Panc1 (cell line): ENCODE results near the gene BPTF. TPM values are rescaled to one million over a fixed set of nuclear protein-coding genes. Genes with fewer than 3 reads are reported as not detected.
"Not testable (repeated sequence)": the region's sequence is repeated elsewhere in the genome, so short reads cannot be mapped to it uniquely, and the experiment has no call there.

Experiments
- ATAC-seq: fragments of 200-7000 bp; cut with Tn5 transposase; 2 replicates; pipeline ENCODE4 v1.9.1; 2020; ENCODE audit warnings: mild to moderate bottlenecking, moderate library complexity
- BruUV-seq: library from RNA; stranded (reverse); fragments of 400-500 nt; replicated peaks from 2 replicates; lab custom pipeline; 2021; lab: Mats Ljungman, UMichigan
- CTCF ChIA-PET: fragments of 300-600 bp; sonication (Branson Sonifier 250); formaldehyde crosslinking; loops from one replicate; lab custom pipeline; 2022; ENCODE audit warnings: antibody characterized with exemption; lab: Charles Lee
- POLR2A ChIA-PET: fragments of 300-600 bp; sonication (Branson Sonifier 250); formaldehyde crosslinking; loops from one replicate; lab custom pipeline; 2022; ENCODE audit warnings: antibody characterized with exemption; lab: Charles Lee
- DNase-seq: peaks from one replicate; pipeline ENCODE4 v3.0.0-alpha.2; 2010; ENCODE audit warnings: low read depth, low spot score
- H3K27ac ChIP-seq: 2 replicates; pipeline ENCODE4 v1.5.1; 2011; ENCODE audit warnings: mild to moderate bottlenecking, low read length, inconsistent platforms
- H3K27me3 ChIP-seq: fragments of 200-500 bp; sonication (Bioruptor generic); 2 replicates; pipeline ENCODE4 v1.6.0; 2014; ENCODE audit warnings: low read length, inconsistent platforms; ENCODE audit not compliant: control insufficient read depth, insufficient read depth
- H3K36me3 ChIP-seq: fragments of 200-500 bp; sonication (Bioruptor generic); 2 replicates; pipeline ENCODE4 v1.5.1; 2014; ENCODE audit warnings: inconsistent platforms, mild to moderate bottlenecking, low read length, moderate library complexity; ENCODE audit not compliant: control insufficient read depth, insufficient read depth
- H3K4me1 ChIP-seq: 2 replicates; pipeline ENCODE4 v1.5.1; 2011; ENCODE audit warnings: inconsistent platforms, mild to moderate bottlenecking, low read length, moderate library complexity; ENCODE audit not compliant: control insufficient read depth, insufficient read depth
- H3K4me3 ChIP-seq, 2 experiments: 2 replicates each; pipeline ENCODE4 v1.5.1; 2011 to 2012; ENCODE audit warnings: low read depth in 2 of 2, low read length in 2 of 2, mild to moderate bottlenecking in 2 of 2, inconsistent platforms in 1 of 2, moderate library complexity in 1 of 2
- H3K9me3 ChIP-seq: fragments of 200-500 bp; sonication (Bioruptor generic); 2 replicates; pipeline ENCODE4 v1.5.1; 2014; ENCODE audit warnings: low read depth, mild to moderate bottlenecking, inconsistent platforms, low read length, moderate library complexity; ENCODE audit not compliant: control insufficient read depth, insufficient read depth
- POLR2AphosphoS5 ChIP-seq: IDR thresholded peaks from 2 replicates; pipeline ENCODE4 v1.6.1; 2012; ENCODE audit warnings: mild to moderate bottlenecking, low read depth, low read length, moderate library complexity
- REST ChIP-seq, 2 experiments: IDR thresholded peaks; 2 replicates each; pipeline ENCODE4 v1.6.1; 2011 to 2012; ENCODE audit warnings: low read depth in 2 of 2, control low read depth in 1 of 2, low read length in 1 of 2, mild to moderate bottlenecking in 1 of 2, moderate library complexity in 1 of 2; ENCODE audit not compliant: insufficient read depth in 1 of 2
- SIN3A ChIP-seq: IDR thresholded peaks from 2 replicates; pipeline ENCODE4 v1.6.1; 2012; ENCODE audit warnings: low read depth, mild to moderate bottlenecking, low read length, moderate library complexity, borderline replicate concordance; ENCODE audit not compliant: insufficient read depth
- TCF7L2 ChIP-seq: IDR thresholded peaks from 2 replicates; pipeline ENCODE4 v1.6.1; 2011; ENCODE audit warnings: mild to moderate bottlenecking, low read depth, low read length, inconsistent platforms
- in situ Hi-C: cut with HindIII; loops from 2 replicates; pipeline ENCODE4 v1.10.0; 2016; ENCODE audit warnings: low sequenced_read_pairs, low pct_unique_long_range_greater_than_20kb
- intact Hi-C: fragments of 100-400 bp; cut with micrococcal nuclease; formaldehyde crosslinking; loops from one replicate; pipeline ENCODE4 v1.10.0; 2022; ENCODE audit not compliant: unreplicated experiment
- total RNA-seq: library from RNA; stranded (reverse); gene quantifications from one replicate; pipeline ENCODE4 v1.2.1, GENCODE V29; 2021; ENCODE audit not compliant: unreplicated experiment
- TF ChIP-seq, protein P1 (sequence below): fragments of 450-650 bp; IDR thresholded peaks from 2 replicates; pipeline ENCODE4 v1.5.1; 2017; ENCODE audit warnings: mild to moderate bottlenecking

Gene BPTF
- total RNA-seq, 1 experiment from 2014 or later = 51.1 TPM

- CTCF ChIA-PET = no interaction called here
- no TSS peak for BruUV-seq
- Histone ChIP-seq H3K27ac (no peak overlapping the region), H3K4me1 (no peaks in the 10 kb centered on the region), H3K9me3 (no peaks in the 10 kb centered on the region), H3K36me3 (peaks cover 13% of the 10 kb centered on the region; the same call in 1 of the 2 replicates), H3K27me3 (no peaks in the 10 kb centered on the region), H3K4me3 (no peak overlapping the region)
- TF ChIP-seq, protein P1, sequence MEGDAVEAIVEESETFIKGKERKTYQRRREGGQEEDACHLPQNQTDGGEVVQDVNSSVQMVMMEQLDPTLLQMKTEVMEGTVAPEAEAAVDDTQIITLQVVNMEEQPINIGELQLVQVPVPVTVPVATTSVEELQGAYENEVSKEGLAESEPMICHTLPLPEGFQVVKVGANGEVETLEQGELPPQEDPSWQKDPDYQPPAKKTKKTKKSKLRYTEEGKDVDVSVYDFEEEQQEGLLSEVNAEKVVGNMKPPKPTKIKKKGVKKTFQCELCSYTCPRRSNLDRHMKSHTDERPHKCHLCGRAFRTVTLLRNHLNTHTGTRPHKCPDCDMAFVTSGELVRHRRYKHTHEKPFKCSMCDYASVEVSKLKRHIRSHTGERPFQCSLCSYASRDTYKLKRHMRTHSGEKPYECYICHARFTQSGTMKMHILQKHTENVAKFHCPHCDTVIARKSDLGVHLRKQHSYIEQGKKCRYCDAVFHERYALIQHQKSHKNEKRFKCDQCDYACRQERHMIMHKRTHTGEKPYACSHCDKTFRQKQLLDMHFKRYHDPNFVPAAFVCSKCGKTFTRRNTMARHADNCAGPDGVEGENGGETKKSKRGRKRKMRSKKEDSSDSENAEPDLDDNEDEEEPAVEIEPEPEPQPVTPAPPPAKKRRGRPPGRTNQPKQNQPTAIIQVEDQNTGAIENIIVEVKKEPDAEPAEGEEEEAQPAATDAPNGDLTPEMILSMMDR = no peak
- TF ChIP-seq SIN3A = no peak
- TF ChIP-seq REST (IDR thresholded peaks at IDR 0.05; ENCODE audit: insufficient read depth in 1 of 2, low read depth in 2 of 2, low read length in 1 of 2) = no peak
- TF ChIP-seq TCF7L2 = no peak
- no peak for TF ChIP-seq POLR2AphosphoS5
- POLR2A ChIA-PET = no interaction called here
- in situ Hi-C loops = no loop called here
- DNase-seq (no peak), ATAC-seq (no peak)
- intact Hi-C loops = no loop called here
Measured at GRCh38 chr17:67920212-67920611, 94.9 kb downstream of the BPTF start.

GRCh38 chr17:67922503-67922902 lies 97.2 kb downstream of the BPTF start:
- no peak for ATAC-seq
- POLR2A ChIA-PET = no interaction called here
- BruUV-seq = no TSS peak
- TF ChIP-seq TCF7L2 (no peak), POLR2AphosphoS5 (no peak), REST (IDR thresholded peaks at IDR 0.05; ENCODE audit: insufficient read depth in 1 of 2, low read depth in 2 of 2, low read length in 1 of 2) (no peak), SIN3A (no peak)
- TF ChIP-seq, protein P1 = no peak
- intact Hi-C loops = no loop called here
- DNase-seq = no peak
- in situ Hi-C loops = no loop called here
- CTCF ChIA-PET = no interaction called here
- no peak overlapping the region for H3K4me3 ChIP-seq
- no peak overlapping the region for H3K27ac ChIP-seq
- no peaks in the 10 kb centered on the region for H3K27me3 ChIP-seq
- no peaks in the 10 kb centered on the region for H3K4me1 ChIP-seq
- H3K9me3 ChIP-seq = no peaks in the 10 kb centered on the region
- H3K36me3 ChIP-seq = peaks cover 13% of the 10 kb centered on the region; the same call in 1 of the 2 replicates

GRCh38 chr17:67928842-67929241 lies 103.5 kb downstream of the BPTF start:
- H3K4me1 ChIP-seq, DNase-seq, H3K9me3 ChIP-seq, H3K27me3 ChIP-seq, POLR2A ChIA-PET, CTCF ChIA-PET, in situ Hi-C loops, ATAC-seq, H3K36me3 ChIP-seq, H3K27ac ChIP-seq, H3K4me3 ChIP-seq, BruUV-seq, intact Hi-C loops: not testable (repeated sequence)
